Body of pancreas (tissue), 4 donors: Measurements from ENCODE around the gene RHCE.
"Not testable (repeated sequence)": the region's sequence is repeated elsewhere in the genome, so short reads cannot be mapped to it uniquely, and the experiment has no call there.

ENCODE experiments used
- CTCF ChIP-seq, 7 experiments: fragments of 450-650 bp in 4 of 7; fragments of 200-600 bp in 3 of 7; sonication (generic) in 3 of 7; IDR thresholded peaks; one replicate each; pipeline ENCODE4 v1.5.1; 2016 to 2019; ENCODE audit warnings: antibody characterized with exemption in 7 of 7
- POLR2A ChIP-seq, 3 donors: fragments of 450-650 bp; IDR thresholded peaks; one replicate each; pipeline ENCODE4 v1.6.1; 2016; ENCODE audit warnings: antibody characterized with exemption in 3 of 3, mild to moderate bottlenecking in 2 of 3

- TF ChIP-seq CTCF, POLR2A (IDR thresholded peaks at IDR 0.05): not testable (repeated sequence)
Observed at GRCh38 chr1:25362634-25363559, 57.7 kb downstream of the RHCE start.
